ENCODE results near the gene DHPS. TPM values are rescaled to one million over a fixed set of nuclear protein-coding genes. Genes with fewer than 3 reads are reported as not detected.

The DHPS gene
- total and polyA plus RNA-seq, 2 of the 4 experiments (the other 2 are of a cell fraction) = 82.8 to 85.0 TPM

GRCh38 chr19:12695096-12695495, 13.4 kb upstream of the DHPS start:
- Histone ChIP-seq H4K20me1 (ENCODE audit: insufficient read depth, low read length) (no peaks in the 10 kb centered on the region; the same call in 1 of the 2 replicates), H3K9me3 (ENCODE audit: control insufficient read depth, insufficient read depth, low read length) (no peaks in the 10 kb centered on the region), H3K4me2 (ENCODE audit: low read depth, low read length) (no peak overlapping the region), H3K4ac (ENCODE audit: low read depth, low read length) (no peak overlapping the region), H3K18ac (ENCODE audit: low read depth, low read length) (no peak overlapping the region), H3K27ac (ENCODE audit: insufficient read depth, low read length) (no peak overlapping the region), H4K91ac (ENCODE audit: insufficient read depth, low read depth, low read length) (no peak overlapping the region), H3K79me1 (ENCODE audit: low read depth in 1 of 2, low read length in 2 of 2) (peaks cover 7 to 27% of the 10 kb centered on the region in 2 experiments), H3K56ac (ENCODE audit: extremely low read depth, insufficient read depth, low read length) (no peak overlapping the region), H3K14ac (replicated peaks; ENCODE audit: low read depth, low read length) (no peak overlapping the region), H2BK15ac (ENCODE audit: low read depth, low read length) (no peak overlapping the region), H3K36me3 (ENCODE audit: control insufficient read depth, insufficient read depth, low read length) (peaks cover 15% of the 10 kb centered on the region), H2AK5ac (ENCODE audit: low read depth, low read length) (no peak overlapping the region), H2AK9ac (replicated peaks; ENCODE audit: low read depth, low read length, poor library complexity) (no peak overlapping the region), H2BK120ac (ENCODE audit: low read depth, low read length) (no peak overlapping the region), H3K4me3 (ENCODE audit: insufficient read depth, low read depth, low read length) (no peak overlapping the region), H3K9ac (ENCODE audit: low read depth, low read length) (no peak overlapping the region), H3K27me3 (ENCODE audit: control insufficient read depth, insufficient read depth, low read length) (no peaks in the 10 kb centered on the region), H4K8ac (ENCODE audit: low read depth in 2 of 2, low read length in 2 of 2) (no peak overlapping the region), H2BK5ac (ENCODE audit: low read depth, low read length, poor library complexity, severe bottlenecking) (no peak overlapping the region), H3K4me1 (ENCODE audit: control insufficient read depth, insufficient read depth, low read length) (peaks cover 2% of the 10 kb centered on the region; the same call in 1 of the 2 replicates), H3K9me1 (ENCODE audit: insufficient read depth, low read length) (no peaks in the 10 kb centered on the region; the same call in 1 of the 2 replicates), H4K5ac (ENCODE audit: low read depth, low read length) (no peak overlapping the region), H2AFZ (replicated peaks; ENCODE audit: low read length, poor library complexity) (no peak overlapping the region), H3K23ac (ENCODE audit: low read depth, low read length) (no peak overlapping the region), H2BK20ac (ENCODE audit: low read depth, low read length) (no peak overlapping the region)
- WGBS, 2 experiments (ENCODE audit: extremely low coverage in 2 of 2, insufficient read length in 1 of 2) = no CpG with 5 or more reads among the region's 2 CpGs
- intact Hi-C loops (cut with micrococcal nuclease) = no loop called here
- no peak for DNase-seq
- CTCF ChIA-PET = no interaction called here
- dilution Hi-C loops (cut with HindIII; ENCODE audit: low sequenced_read_pairs, unreplicated experiment) = no loop called here
- in situ Hi-C loops (cut with MboI; ENCODE audit: low sequenced_read_pairs) = no loop called here
- POLR2A ChIA-PET (ENCODE audit: unreplicated experiment) = interaction anchor here (0.8 kb wide), 1 partner anchor 84 kb away, joined by 3 read pairs; the partner anchor contains the start of genes ZNF490 and ZNF791
- TF ChIP-seq RFX5 (IDR thresholded peaks at IDR 0.05; ENCODE audit: low read depth, low read length) (no peak), SMC3 (IDR thresholded peaks at IDR 0.05; ENCODE audit: low read depth, low read length) (no peak), FOS (IDR thresholded peaks at IDR 0.05; ENCODE audit: low read depth, low read length) (no peak), RAD21 (IDR thresholded peaks at IDR 0.05; ENCODE audit: low read length) (no peak), NFE2L2 (IDR thresholded peaks at IDR 0.05; ENCODE audit: low read depth, low read length) (no peak), CHD1 (IDR thresholded peaks at IDR 0.05; ENCODE audit: low read depth, low read length) (no peak), POLR2A (IDR thresholded peaks at IDR 0.05; ENCODE audit: low read depth, low read length) (no peak), MAFK (IDR thresholded peaks at IDR 0.05; ENCODE audit: low read depth, low read length) (no peak)
- no TSS peak for BruUV-seq (replicated peaks)
- ATAC-seq (ENCODE audit: low read depth) = no peak
